Endothelial cell (in vitro differentiated cells): Measurements from ENCODE around the gene BCL2. TPM values are rescaled to one million over a fixed set of nuclear protein-coding genes. Genes with fewer than 3 reads are reported as not detected.

Experiments
- DNase-seq: peaks from one replicate; pipeline ENCODE4 v3.0.0; 2021; ENCODE audit warnings: low spot score
- H3K27ac Mint-ChIP-seq: one replicate; pipeline ENCODE4 v1.8.0; 2021; ENCODE audit warnings: mixed read lengths, inconsistent platforms; ENCODE audit not compliant: unreplicated experiment
- H3K27me3 Mint-ChIP-seq: one replicate; pipeline ENCODE4 v1.8.0; 2021; ENCODE audit warnings: mild to moderate bottlenecking, moderate library complexity, mixed read lengths, inconsistent platforms; ENCODE audit not compliant: unreplicated experiment
- H3K36me3 Mint-ChIP-seq: one replicate; pipeline ENCODE4 v1.8.0; 2021; ENCODE audit warnings: mild to moderate bottlenecking, low read depth, mixed read lengths, inconsistent platforms; ENCODE audit not compliant: unreplicated experiment
- H3K4me1 Mint-ChIP-seq: one replicate; pipeline ENCODE4 v1.8.0; 2021; ENCODE audit warnings: mild to moderate bottlenecking, mixed read lengths, inconsistent platforms; ENCODE audit not compliant: unreplicated experiment
- H3K4me3 Mint-ChIP-seq: one replicate; pipeline ENCODE4 v1.8.0; 2021; ENCODE audit warnings: mild to moderate bottlenecking, mixed read lengths, inconsistent platforms; ENCODE audit not compliant: unreplicated experiment
- H3K9me3 Mint-ChIP-seq: one replicate; pipeline ENCODE4 v1.8.0; 2021; ENCODE audit warnings: mixed read lengths, inconsistent platforms; ENCODE audit not compliant: unreplicated experiment
- CTCF ChIP-seq: fragments of 200-600 bp; sonication (generic); IDR thresholded peaks from one replicate; pipeline ENCODE4 v1.5.0; 2021; ENCODE audit warnings: antibody characterized with exemption; ENCODE audit not compliant: unreplicated experiment
- total RNA-seq: library from RNA; stranded (reverse); fragmentation: NEBNext Ultra II Directional; extraction: Animal tissue kit (Norgen Biotek cat#: 25700); gene quantifications from one replicate; pipeline ENCODE4 v1.2.1, GENCODE V29; 2021; ENCODE audit not compliant: unreplicated experiment

BCL2 gene
- total RNA-seq, 1 donor from 2014 or later: 9.2 TPM

GRCh38 chr18:63135101-63135500 lies 184.5 kb downstream of the BCL2 start:
- no peak overlapping the region for H3K4me3 Mint-ChIP-seq
- peaks cover 3% of the 10 kb centered on the region for H3K27me3 Mint-ChIP-seq
- H3K9me3 Mint-ChIP-seq: no peaks in the 10 kb centered on the region
- H3K36me3 Mint-ChIP-seq: no peaks in the 10 kb centered on the region
- DNase-seq: no peak
- TF ChIP-seq CTCF: no peak
- H3K4me1 Mint-ChIP-seq: peaks cover 38% of the 10 kb centered on the region
- peak overlapping the region; percentile 16 for H3K27ac Mint-ChIP-seq

GRCh38 chr18:63132819-63133200 lies 186.8 kb downstream of the BCL2 start:
- DNase-seq: no peak
- TF ChIP-seq CTCF: no peak
- Mint-ChIP-seq H3K4me3 (no peak overlapping the region), H3K36me3 (no peaks in the 10 kb centered on the region), H3K27me3 (peaks cover under 1% of the 10 kb centered on the region), H3K4me1 (peaks cover 22% of the 10 kb centered on the region), H3K9me3 (no peaks in the 10 kb centered on the region), H3K27ac (no peak overlapping the region)

- no peak for TF ChIP-seq CTCF
Observed at GRCh38 chr18:63131959-63132818, 187.4 kb downstream of the BCL2 start.

GRCh38 chr18:63131106-63131958 lies 188.2 kb downstream of the BCL2 start:
- Mint-ChIP-seq H3K27me3 (no peaks in the 10 kb centered on the region), H3K36me3 (no peaks in the 10 kb centered on the region), H3K4me1 (peaks cover 23% of the 10 kb centered on the region), H3K27ac (no peak overlapping the region), H3K9me3 (no peaks in the 10 kb centered on the region), H3K4me3 (no peak overlapping the region)
- TF ChIP-seq CTCF: peak; percentile 25
- peak; percentile 28 for DNase-seq

More at GRCh38 chr18:63131959-63132818, 187.4 kb downstream of the BCL2 start:
- DNase-seq: no peak
- Mint-ChIP-seq H3K27me3 (no peaks in the 10 kb centered on the region), H3K36me3 (no peaks in the 10 kb centered on the region), H3K9me3 (no peaks in the 10 kb centered on the region), H3K4me1 (peaks cover 21% of the 10 kb centered on the region), H3K4me3 (no peak overlapping the region), H3K27ac (no peak overlapping the region)

GRCh38 chr18:63130176-63130575 lies 189.4 kb downstream of the BCL2 start:
- no peaks in the 10 kb centered on the region for H3K27me3 Mint-ChIP-seq
- peaks cover 22% of the 10 kb centered on the region for H3K4me1 Mint-ChIP-seq
- TF ChIP-seq CTCF: no peak
- H3K9me3 Mint-ChIP-seq: no peaks in the 10 kb centered on the region
- DNase-seq: no peak
- no peaks in the 10 kb centered on the region for H3K36me3 Mint-ChIP-seq
- no peak overlapping the region for H3K27ac Mint-ChIP-seq
- no peak overlapping the region for H3K4me3 Mint-ChIP-seq
